ENCODE data around the gene TMC1.

DNA sequence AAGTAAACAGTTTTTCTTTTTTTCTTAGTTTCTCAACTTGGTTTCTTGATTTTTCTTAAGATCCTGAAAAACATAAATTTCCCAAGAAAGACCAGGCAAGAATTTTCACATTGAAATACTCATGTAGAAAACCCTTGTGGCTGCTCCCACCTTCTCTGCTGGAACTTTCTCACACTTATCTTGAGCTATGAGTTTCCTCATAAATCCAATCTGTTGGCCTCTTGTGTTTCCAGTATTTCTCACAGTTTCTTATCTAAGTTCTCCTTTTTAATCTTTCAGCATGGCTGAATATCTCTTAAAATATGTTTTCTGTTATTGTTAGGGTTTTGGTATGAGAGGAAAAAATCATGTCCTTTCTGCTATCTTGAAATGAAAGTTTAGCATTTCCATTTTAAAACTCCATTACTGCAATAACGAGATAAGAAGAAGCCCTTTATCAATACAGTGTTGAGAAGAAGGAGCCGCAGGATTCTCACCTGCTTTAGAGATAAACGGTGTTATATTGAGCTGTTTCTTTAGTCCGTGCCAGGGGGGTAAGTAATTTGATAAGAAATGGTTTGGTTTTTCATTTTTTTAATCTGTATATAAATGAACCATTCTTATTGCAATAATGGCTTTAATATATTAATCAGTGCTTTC is 342.2 kb downstream of the TMC1 start:
- TF ChIP-seq POLR2A (IDR thresholded peaks at IDR 0.05) (no peak), EP300 (IDR thresholded peaks at IDR 0.05) (no peak)
- TF ChIP-seq, protein P1, sequence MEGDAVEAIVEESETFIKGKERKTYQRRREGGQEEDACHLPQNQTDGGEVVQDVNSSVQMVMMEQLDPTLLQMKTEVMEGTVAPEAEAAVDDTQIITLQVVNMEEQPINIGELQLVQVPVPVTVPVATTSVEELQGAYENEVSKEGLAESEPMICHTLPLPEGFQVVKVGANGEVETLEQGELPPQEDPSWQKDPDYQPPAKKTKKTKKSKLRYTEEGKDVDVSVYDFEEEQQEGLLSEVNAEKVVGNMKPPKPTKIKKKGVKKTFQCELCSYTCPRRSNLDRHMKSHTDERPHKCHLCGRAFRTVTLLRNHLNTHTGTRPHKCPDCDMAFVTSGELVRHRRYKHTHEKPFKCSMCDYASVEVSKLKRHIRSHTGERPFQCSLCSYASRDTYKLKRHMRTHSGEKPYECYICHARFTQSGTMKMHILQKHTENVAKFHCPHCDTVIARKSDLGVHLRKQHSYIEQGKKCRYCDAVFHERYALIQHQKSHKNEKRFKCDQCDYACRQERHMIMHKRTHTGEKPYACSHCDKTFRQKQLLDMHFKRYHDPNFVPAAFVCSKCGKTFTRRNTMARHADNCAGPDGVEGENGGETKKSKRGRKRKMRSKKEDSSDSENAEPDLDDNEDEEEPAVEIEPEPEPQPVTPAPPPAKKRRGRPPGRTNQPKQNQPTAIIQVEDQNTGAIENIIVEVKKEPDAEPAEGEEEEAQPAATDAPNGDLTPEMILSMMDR (IDR thresholded peaks at IDR 0.05), result no peak

All from ovary (tissue), 3 donors.